KOPT-K1 (cell line): ENCODE measurements around the gene CSAG1.
"Not testable (repeated sequence)": the region's sequence is repeated elsewhere in the genome, so short reads cannot be mapped to it uniquely, and the experiment has no call there.

Source experiments
- H3K27ac ChIP-seq: fragments of 200-600 bp; sonication (generic); 2 replicates; pipeline ENCODE4 v1.5.1; 2016; ENCODE audit warnings: antibody characterized with exemption, mild to moderate bottlenecking, low read depth, low read length; ENCODE audit not compliant: poor library complexity, severe bottlenecking
- H3K36me3 ChIP-seq: fragments of 200-600 bp; sonication (generic); 2 replicates; pipeline ENCODE4 v1.5.1; 2017; ENCODE audit warnings: antibody characterized with exemption, mild to moderate bottlenecking, low read length, moderate library complexity; ENCODE audit not compliant: insufficient read depth
- H3K9me3 ChIP-seq: fragments of 200-600 bp; sonication (generic); 2 replicates; pipeline ENCODE4 v1.5.1; 2017; ENCODE audit warnings: antibody characterized with exemption, low read length, mild to moderate bottlenecking; ENCODE audit not compliant: insufficient read depth, poor library complexity, severe bottlenecking

CSAG1 gene

GRCh38 chrX:152733261-152733975 lies at the start of gene CSAG1, which contains the start of gene MAGEA12:
TSS of gene CSAG1 (minus strand) at chrX:152733721. CDS start at chrX:152732460, 1,261 bp downstream.
TSS of gene MAGEA12 (plus strand) at chrX:152733757. CDS start at chrX:152736162, 2,405 bp downstream.
- Histone ChIP-seq H3K9me3 (no peaks in the 10 kb centered on the region), H3K36me3 (no peaks in the 10 kb centered on the region), H3K27ac (no peak within 1 kb of the TSS)

GRCh38 chrX:152769549-152770289 lies 36.2 kb upstream of the CSAG1 start, which contains the start of gene MAGEA6:
TSS of gene MAGEA6 (minus strand) at chrX:152769689. CDS start at chrX:152767650, 2,039 bp downstream.
- not testable (repeated sequence) for H3K27ac ChIP-seq, H3K36me3 ChIP-seq, H3K9me3 ChIP-seq

- H3K36me3 ChIP-seq, result not testable (repeated sequence)
Observed at GRCh38 chrX:152766562-152766961, 33.0 kb upstream of the CSAG1 start.

GRCh38 chrX:152761582-152761981 lies 28.1 kb upstream of the CSAG1 start:
- H3K36me3 ChIP-seq, H3K9me3 ChIP-seq, H3K27ac ChIP-seq: not testable (repeated sequence)

More at GRCh38 chrX:152766562-152766961, 33.0 kb upstream of the CSAG1 start:
- H3K27ac ChIP-seq, H3K9me3 ChIP-seq: not testable (repeated sequence)

- H3K36me3 ChIP-seq, result not testable (repeated sequence)
Observed at GRCh38 chrX:152759544-152759943, 26.0 kb upstream of the CSAG1 start.

GRCh38 chrX:152758918-152759317 lies 25.4 kb upstream of the CSAG1 start, which contains the start of gene CSAG3:
TSS of gene CSAG3 (plus strand) at chrX:152759218.
- not testable (repeated sequence) for H3K27ac ChIP-seq, H3K36me3 ChIP-seq, H3K9me3 ChIP-seq

More at GRCh38 chrX:152759544-152759943, 26.0 kb upstream of the CSAG1 start:
- not testable (repeated sequence) for H3K27ac ChIP-seq, H3K9me3 ChIP-seq

DNA sequence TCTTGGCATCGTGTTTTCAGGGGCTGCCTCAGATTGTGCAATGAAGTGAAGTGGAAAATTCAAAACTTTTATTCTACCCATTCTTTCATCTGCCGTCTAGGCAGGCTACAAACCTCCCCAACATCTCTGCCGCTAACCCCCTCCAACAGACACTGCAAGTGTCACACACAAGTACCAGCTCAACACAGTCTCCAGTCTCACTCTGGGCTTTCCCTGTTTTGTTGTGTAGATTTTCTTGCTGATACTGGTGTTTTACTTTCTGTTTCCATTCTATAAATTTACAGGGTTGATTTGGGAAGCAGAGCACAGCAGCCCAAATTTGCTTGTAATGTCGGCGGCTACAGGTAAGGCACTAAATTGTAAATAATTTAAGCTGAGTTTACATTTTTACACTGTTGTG lies 21.4 kb upstream of the CSAG1 start:
- not testable (repeated sequence) for H3K9me3 ChIP-seq, H3K36me3 ChIP-seq, H3K27ac ChIP-seq

- H3K27ac ChIP-seq, H3K36me3 ChIP-seq, H3K9me3 ChIP-seq: not testable (repeated sequence)
Observed at GRCh38 chrX:152753686-152754650, 20.4 kb upstream of the CSAG1 start, which contains the start of gene MAGEA2. TSS of gene MAGEA2 (minus strand) at chrX:152753842. CDS start at chrX:152751363, 2,479 bp downstream.

DNA sequence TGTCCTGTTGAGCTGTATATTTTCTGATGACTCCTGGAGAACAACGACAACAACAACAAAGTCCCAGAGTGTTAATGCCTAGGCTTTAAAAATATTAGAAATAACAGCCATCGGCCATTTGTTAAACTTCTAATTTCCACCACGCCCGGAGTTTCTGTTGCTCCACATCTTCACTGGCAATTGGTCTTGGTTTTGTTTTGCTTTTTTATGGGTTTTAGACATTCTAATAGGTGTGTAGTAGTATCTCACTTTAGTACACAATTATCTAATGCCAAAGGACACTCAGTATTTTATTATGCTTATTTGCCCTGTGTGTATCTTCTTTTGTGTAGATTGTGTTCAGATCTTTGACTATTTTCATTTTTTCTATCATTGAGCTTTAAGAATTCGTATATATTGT lies 5.0 kb upstream of the CSAG1 start:
- no peak overlapping the region for H3K27ac ChIP-seq
- H3K36me3 ChIP-seq, result no peaks in the 10 kb centered on the region
- H3K9me3 ChIP-seq, result no peaks in the 10 kb centered on the region

GRCh38 chrX:152736528-152736927 lies 3.0 kb upstream of the CSAG1 start:
- not testable (repeated sequence) for H3K9me3 ChIP-seq, H3K36me3 ChIP-seq, H3K27ac ChIP-seq

DNA sequence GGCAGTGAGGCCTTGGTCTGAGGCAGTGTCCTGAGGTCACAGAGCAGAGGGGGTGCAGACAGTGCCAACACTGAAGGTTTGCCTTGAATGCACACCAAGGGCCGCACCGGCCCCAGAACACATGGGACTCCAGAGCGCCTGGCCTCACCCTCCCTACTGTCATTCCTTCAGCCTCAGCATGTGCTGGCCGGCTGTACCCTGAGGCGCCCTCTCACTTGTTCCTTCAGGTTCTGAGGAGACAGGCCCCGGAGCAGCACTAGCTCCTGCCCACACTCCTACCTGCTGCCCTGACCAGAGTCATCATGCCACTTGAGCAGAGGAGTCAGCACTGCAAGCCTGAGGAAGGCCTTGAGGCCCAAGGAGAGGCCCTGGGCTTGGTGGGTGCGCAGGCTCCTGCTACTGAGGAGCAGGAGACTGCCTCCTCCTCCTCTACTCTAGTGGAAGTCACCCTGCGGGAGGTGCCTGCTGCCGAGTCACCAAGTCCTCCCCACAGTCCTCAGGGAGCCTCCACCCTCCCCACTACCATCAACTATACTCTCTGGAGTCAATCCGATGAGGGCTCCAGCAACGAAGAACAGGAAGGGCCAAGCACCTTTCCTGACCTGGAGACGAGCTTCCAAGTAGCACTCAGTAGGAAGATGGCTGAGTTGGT lies 2.5 kb upstream of the CSAG1 start:
- no peak overlapping the region for H3K27ac ChIP-seq
- no peaks in the 10 kb centered on the region for H3K9me3 ChIP-seq
- H3K36me3 ChIP-seq, result no peaks in the 10 kb centered on the region

DNA sequence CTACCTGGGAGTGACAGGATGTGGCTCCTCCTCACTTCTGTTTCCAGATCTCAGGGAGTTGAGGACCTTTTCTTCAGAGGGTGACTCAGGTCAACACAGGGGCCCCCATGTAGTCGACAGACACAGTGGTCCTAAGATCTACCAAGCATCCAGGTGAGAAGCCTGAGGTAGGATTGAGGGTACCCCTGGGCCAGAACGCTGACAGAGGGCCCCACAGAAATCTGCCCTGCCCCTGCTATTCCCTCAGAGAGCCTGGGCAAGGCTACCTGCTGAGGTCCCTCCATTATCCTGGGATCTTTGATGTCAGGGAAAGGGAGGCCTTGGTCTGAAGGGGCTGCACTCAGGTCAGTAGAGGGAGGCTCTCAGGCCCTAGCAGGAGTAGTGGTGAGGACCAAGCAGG lies 1.6 kb upstream of the CSAG1 start:
- no peaks in the 10 kb centered on the region for H3K9me3 ChIP-seq
- H3K27ac ChIP-seq, result no peak overlapping the region
- no peaks in the 10 kb centered on the region for H3K36me3 ChIP-seq

DNA sequence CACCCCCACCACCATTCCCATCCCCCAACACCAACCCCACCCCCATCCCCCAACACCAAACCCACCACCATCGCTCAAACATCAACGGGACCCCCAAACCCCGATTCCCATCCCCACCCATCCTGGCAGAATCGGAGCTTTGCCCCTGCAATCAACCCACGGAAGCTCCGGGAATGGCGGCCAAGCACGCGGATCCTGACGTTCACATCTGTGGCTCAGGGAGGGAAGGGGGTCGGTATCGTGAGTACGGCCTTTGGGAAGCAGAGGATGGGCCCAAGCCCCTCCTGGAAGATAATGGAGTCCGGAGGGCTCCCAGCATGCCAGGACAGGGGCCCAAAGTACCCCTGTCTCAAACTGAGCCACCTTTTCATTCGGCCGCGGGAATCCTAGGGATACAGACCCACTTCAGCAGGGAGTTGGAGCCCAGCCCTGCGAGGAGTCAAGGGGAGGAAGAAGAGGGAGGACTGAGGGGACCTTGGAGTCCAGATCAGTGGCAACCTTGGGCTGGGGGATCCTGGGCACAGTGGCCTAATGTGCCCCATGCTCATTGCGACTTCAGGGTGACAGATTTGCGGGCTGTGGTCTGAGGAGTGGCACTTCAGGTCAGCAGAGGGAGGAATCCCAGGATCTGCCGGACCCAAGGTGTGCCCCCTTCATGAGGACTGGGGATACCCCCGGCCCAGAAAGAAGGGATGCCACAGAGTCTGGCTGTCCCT lies 780 bp upstream of the CSAG1 start:
- H3K9me3 ChIP-seq, H3K27ac ChIP-seq, H3K36me3 ChIP-seq: not testable (repeated sequence)

- Histone ChIP-seq H3K9me3 (no peaks in the 10 kb centered on the region), H3K36me3 (no peaks in the 10 kb centered on the region), H3K27ac (no peak overlapping the region)
Observed at GRCh38 chrX:152725409-152725808, 8.1 kb downstream of the CSAG1 start.
